Measurements from ENCODE around the gene HS1BP3. TPM values are rescaled to one million over a fixed set of nuclear protein-coding genes. Genes with fewer than 3 reads are reported as not detected.

Gene HS1BP3
- total and polyA plus RNA-seq, 2 of the 4 experiments (the other 2 are of a cell fraction): 9.0 to 14.8 TPM

DNA sequence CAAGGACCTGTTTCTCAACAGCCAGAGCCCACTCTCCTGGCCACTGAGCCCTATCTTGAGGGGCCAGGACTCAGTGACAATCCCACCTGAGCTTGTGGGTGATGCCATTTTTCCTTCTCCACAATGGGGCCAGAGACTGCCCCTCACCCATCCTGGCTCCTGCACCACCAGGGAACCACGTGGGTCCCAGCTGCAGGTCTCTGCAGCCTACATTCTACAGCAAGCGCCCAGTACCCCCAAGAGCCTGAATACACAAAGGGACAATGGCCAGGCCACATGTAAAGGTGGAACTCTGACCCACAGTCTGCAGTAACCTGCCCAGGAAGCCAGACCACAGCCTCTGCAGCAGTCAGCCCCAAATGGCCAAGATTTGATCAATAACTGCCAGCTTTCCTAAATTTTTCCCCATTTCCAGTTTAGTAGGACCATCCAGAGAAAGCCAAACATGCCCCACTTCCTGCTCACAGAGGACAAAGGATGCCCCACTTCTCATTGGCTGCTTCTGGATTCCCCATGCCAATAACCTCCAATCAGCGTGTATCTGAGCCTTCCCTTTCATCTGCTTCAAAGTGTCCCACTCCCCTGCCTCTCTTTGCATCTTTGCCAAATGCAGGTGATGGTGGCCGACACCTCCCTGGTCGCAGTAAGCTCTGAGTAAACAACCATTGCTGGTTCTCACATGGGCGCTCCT is 19.1 kb downstream of the HS1BP3 start:
- no peak overlapping the region for H3K56ac ChIP-seq (ENCODE audit: extremely low read depth, insufficient read depth, low read length)
- ChIA-PET POLR2A (ENCODE audit: unreplicated experiment) (no interaction called here), CTCF (interaction anchor here (1.0 kb wide), 1 partner anchor 36 kb away, joined by 3 read pairs; no protein-coding TSS in a partner anchor)
- no peaks in the 10 kb centered on the region for H4K20me1 ChIP-seq (ENCODE audit: insufficient read depth, low read length)
- no peak overlapping the region for H3K4me2 ChIP-seq (ENCODE audit: low read depth, low read length)
- DNase-seq: no peak
- H3K27me3 ChIP-seq (ENCODE audit: control insufficient read depth, insufficient read depth, low read length): no peaks in the 10 kb centered on the region
- ATAC-seq (ENCODE audit: low read depth): no peak
- no peak overlapping the region for H3K4me3 ChIP-seq (ENCODE audit: insufficient read depth, low read depth, low read length)
- 100% methylated on average over 1 of the region's 6 CpGs; no CpG with 5 or more reads in 1 of the 2 experiments for whole genome bisulfite sequencing, 2 experiments (ENCODE audit: extremely low coverage in 2 of 2, insufficient read length in 1 of 2)
- no peak overlapping the region for H4K5ac ChIP-seq (ENCODE audit: low read depth, low read length)
- H2BK20ac ChIP-seq (ENCODE audit: low read depth, low read length): no peak overlapping the region
- no peaks in the 10 kb centered on the region for H3K9me3 ChIP-seq (ENCODE audit: control insufficient read depth, insufficient read depth, low read length)
- no peak overlapping the region for H4K8ac ChIP-seq (ENCODE audit: low read depth in 2 of 2, low read length in 2 of 2)
- TF ChIP-seq, protein P1, sequence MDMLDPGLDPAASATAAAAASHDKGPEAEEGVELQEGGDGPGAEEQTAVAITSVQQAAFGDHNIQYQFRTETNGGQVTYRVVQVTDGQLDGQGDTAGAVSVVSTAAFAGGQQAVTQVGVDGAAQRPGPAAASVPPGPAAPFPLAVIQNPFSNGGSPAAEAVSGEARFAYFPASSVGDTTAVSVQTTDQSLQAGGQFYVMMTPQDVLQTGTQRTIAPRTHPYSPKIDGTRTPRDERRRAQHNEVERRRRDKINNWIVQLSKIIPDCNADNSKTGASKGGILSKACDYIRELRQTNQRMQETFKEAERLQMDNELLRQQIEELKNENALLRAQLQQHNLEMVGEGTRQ (IDR thresholded peaks at IDR 0.05; ENCODE audit: low read depth, low read length): no peak
- TF ChIP-seq CEBPB (IDR thresholded peaks at IDR 0.05; ENCODE audit: low read depth, low read length) (no peak), POLR2A (IDR thresholded peaks at IDR 0.05; ENCODE audit: low read depth, low read length) (no peak), BHLHE40 (IDR thresholded peaks at IDR 0.05; ENCODE audit: low read depth, low read length) (no peak), SMC3 (IDR thresholded peaks at IDR 0.05; ENCODE audit: low read depth, low read length) (no peak), MAFK (IDR thresholded peaks at IDR 0.05; ENCODE audit: low read depth, low read length) (no peak), RAD21 (IDR thresholded peaks at IDR 0.05; ENCODE audit: low read length) (no peak)
- TF ChIP-seq, protein P2, sequence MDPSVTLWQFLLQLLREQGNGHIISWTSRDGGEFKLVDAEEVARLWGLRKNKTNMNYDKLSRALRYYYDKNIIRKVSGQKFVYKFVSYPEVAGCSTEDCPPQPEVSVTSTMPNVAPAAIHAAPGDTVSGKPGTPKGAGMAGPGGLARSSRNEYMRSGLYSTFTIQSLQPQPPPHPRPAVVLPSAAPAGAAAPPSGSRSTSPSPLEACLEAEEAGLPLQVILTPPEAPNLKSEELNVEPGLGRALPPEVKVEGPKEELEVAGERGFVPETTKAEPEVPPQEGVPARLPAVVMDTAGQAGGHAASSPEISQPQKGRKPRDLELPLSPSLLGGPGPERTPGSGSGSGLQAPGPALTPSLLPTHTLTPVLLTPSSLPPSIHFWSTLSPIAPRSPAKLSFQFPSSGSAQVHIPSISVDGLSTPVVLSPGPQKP (IDR thresholded peaks at IDR 0.05; ENCODE audit: borderline replicate concordance, low read depth, low read length): no peak
- no peak overlapping the region for H3K14ac ChIP-seq (replicated peaks; ENCODE audit: low read depth, low read length)
- in situ Hi-C loops (cut with MboI; ENCODE audit: low sequenced_read_pairs): loop anchor here (5.0 kb wide), 1 partner anchor 189 kb away; no protein-coding TSS in a partner anchor
- H3K27ac ChIP-seq (ENCODE audit: insufficient read depth, low read length): no peak overlapping the region
- H4K91ac ChIP-seq (ENCODE audit: insufficient read depth, low read depth, low read length): no peak overlapping the region
- H3K79me1 ChIP-seq (ENCODE audit: low read depth in 1 of 2, low read length in 2 of 2): no peaks in the 10 kb centered on the region
- dilution Hi-C loops (cut with HindIII; ENCODE audit: low sequenced_read_pairs, unreplicated experiment): loop anchor here (25.0 kb wide), 1 partner anchor 244 kb away; no protein-coding TSS in a partner anchor
- H3K18ac ChIP-seq (ENCODE audit: low read depth, low read length): no peak overlapping the region
- H2BK5ac ChIP-seq (ENCODE audit: low read depth, low read length, poor library complexity, severe bottlenecking): no peak overlapping the region
- H3K4me1 ChIP-seq (ENCODE audit: control insufficient read depth, insufficient read depth, low read length): peaks cover 11% of the 10 kb centered on the region
- H2AK5ac ChIP-seq (ENCODE audit: low read depth, low read length): no peak overlapping the region
- no peak overlapping the region for H2AK9ac ChIP-seq (replicated peaks; ENCODE audit: low read depth, low read length, poor library complexity)
- no peak overlapping the region for H3K4ac ChIP-seq (ENCODE audit: low read depth, low read length)
- H2BK120ac ChIP-seq (ENCODE audit: low read depth, low read length): no peak overlapping the region
- H2BK15ac ChIP-seq (ENCODE audit: low read depth, low read length): no peak overlapping the region
- H3K36me3 ChIP-seq (ENCODE audit: control insufficient read depth, insufficient read depth, low read length): peaks cover 12% of the 10 kb centered on the region
- H2AFZ ChIP-seq (replicated peaks; ENCODE audit: low read length, poor library complexity): no peak overlapping the region
- intact Hi-C loops (cut with micrococcal nuclease): no loop called here
- H3K9ac ChIP-seq (ENCODE audit: low read depth, low read length): no peak overlapping the region
- no TSS peak for BruUV-seq (replicated peaks)
- H3K23ac ChIP-seq (ENCODE audit: low read depth, low read length): no peak overlapping the region
- no peaks in the 10 kb centered on the region for H3K9me1 ChIP-seq (ENCODE audit: insufficient read depth, low read length)
